HepG2 (cell line): ENCODE results near the gene CACNG1. TPM values are rescaled to one million over a fixed set of nuclear protein-coding genes. Genes with fewer than 3 reads are reported as not detected.

Experiments used
- CAMTA2 ChIP-seq: sonication (generic); formaldehyde crosslinking; IDR thresholded peaks from 2 replicates; pipeline ENCODE4 v1.4.0; 2020; ENCODE audit warnings: mild to moderate bottlenecking, missing genetic modification reagents, borderline replicate concordance
- CSRNP2 ChIP-seq: sonication (generic); formaldehyde crosslinking; conservative IDR thresholded peaks from 2 replicates; pipeline ENCODE4 v1.8.0; 2022; ENCODE audit warnings: low read depth, missing genetic modification reagents
- HNF1A ChIP-seq, 2 experiments: sonication (generic) in 1 of 2; formaldehyde crosslinking in 1 of 2; IDR thresholded peaks; 2 replicates each; pipeline versions ENCODE4 v1.4.0 to v1.6.1; 2016 to 2020; ENCODE audit warnings: borderline replicate concordance in 1 of 2, low read depth in 1 of 2, mild to moderate bottlenecking in 1 of 2, missing genetic modification reagents in 1 of 2
- HNRNPLL ChIP-seq: fragments of 200-400 bp; formaldehyde crosslinking; IDR thresholded peaks from 2 replicates; pipeline ENCODE4 v1.6.1; 2017; ENCODE audit warnings: mild to moderate bottlenecking, low read depth, low read length; ENCODE audit not compliant: poor library complexity, severe bottlenecking
- LBX2 ChIP-seq: sonication (generic); formaldehyde crosslinking; IDR thresholded peaks from 2 replicates; pipeline ENCODE4 v1.5.0; 2020; ENCODE audit warnings: missing genetic modification reagents, mild to moderate bottlenecking, borderline replicate concordance
- NCOA2 ChIP-seq: sonication (generic); formaldehyde crosslinking; IDR thresholded peaks from 2 replicates; pipeline ENCODE4 v1.8.0; 2022; ENCODE audit warnings: inconsistent platforms
- NFYB ChIP-seq: sonication (generic); formaldehyde crosslinking; IDR thresholded peaks from 2 replicates; pipeline ENCODE4 v1.4.0; 2020; ENCODE audit warnings: missing genetic modification reagents
- PHF21A ChIP-seq: sonication (generic); formaldehyde crosslinking; IDR thresholded peaks from 2 replicates; pipeline ENCODE4 v1.5.0; 2020; ENCODE audit warnings: mild to moderate bottlenecking, missing genetic modification reagents
- ZBTB21 ChIP-seq: sonication (generic); formaldehyde crosslinking; IDR thresholded peaks from 2 replicates; pipeline ENCODE4 v1.4.0; 2020; ENCODE audit warnings: missing genetic modification reagents
- ZBTB7B ChIP-seq: sonication (generic); formaldehyde crosslinking; IDR thresholded peaks from 2 replicates; pipeline ENCODE4 v1.4.0; 2020; ENCODE audit warnings: missing genetic modification reagents
- ZNF18 ChIP-seq: sonication (generic); formaldehyde crosslinking; IDR thresholded peaks from 2 replicates; pipeline ENCODE4 v1.8.0; 2022; ENCODE audit warnings: mild to moderate bottlenecking, missing genetic modification reagents; ENCODE audit not compliant: insufficient replicate concordance
- ZNF484 ChIP-seq: sonication (generic); formaldehyde crosslinking; IDR thresholded peaks from 2 replicates; pipeline ENCODE4 v1.5.1; 2020; ENCODE audit warnings: mild to moderate bottlenecking, low read depth, missing genetic modification reagents, borderline replicate concordance
- ZNF550 ChIP-seq: sonication (generic); formaldehyde crosslinking; IDR thresholded peaks from 2 replicates; pipeline ENCODE4 v1.4.0; 2020; ENCODE audit warnings: mild to moderate bottlenecking, missing genetic modification reagents, borderline replicate concordance
- ZNF788 ChIP-seq: sonication (generic); formaldehyde crosslinking; IDR thresholded peaks from 2 replicates; pipeline ENCODE4 v1.5.0; 2020; ENCODE audit warnings: mild to moderate bottlenecking, missing genetic modification reagents, borderline replicate concordance
- ZSCAN22 ChIP-seq: sonication (generic); formaldehyde crosslinking; IDR thresholded peaks from 2 replicates; pipeline ENCODE4 v1.4.0; 2020; ENCODE audit warnings: mild to moderate bottlenecking, missing genetic modification reagents
- polyA plus RNA-seq, 8 experiments: library from polyadenylated mRNA; depleted of rRNA in 3 of 8; stranded (reverse) in 7 of 8; unstranded in 1 of 8; fragments of >200 nt; fragmentation: Illumina TruSeq in 4 of 8; extraction: Trizol in 4 of 8; gene quantifications; 2 replicates each; pipeline versions ENCODE4 v1.2.1 to v1.2.3, GENCODE V29; 2011 to 2016; ENCODE audit warnings: low read depth in 4 of 8, missing spikeins in 1 of 8, mixed read lengths in 1 of 8; ENCODE audit not compliant: insufficient read depth in 1 of 8
- total RNA-seq, 5 experiments: library from RNA; depleted of rRNA; stranded (reverse); fragments of >200 nt; fragmentation: Illumina TruSeq; extraction: Trizol; gene quantifications; 2 replicates each; pipeline ENCODE4 v1.2.3, GENCODE V29; 2016; ENCODE audit warnings: low read depth in 1 of 5
- TF ChIP-seq, protein P1 (sequence below): sonication (generic); formaldehyde crosslinking; IDR thresholded peaks from 2 replicates; pipeline ENCODE4 v1.5.1; 2020; ENCODE audit warnings: mild to moderate bottlenecking, missing genetic modification reagents, moderate library complexity

Gene CACNG1
- total and polyA plus RNA-seq, 2 of the 13 experiments (the other 11 are each of a cell fraction or from before 2014, with no cell fraction given): not detected

DNA sequence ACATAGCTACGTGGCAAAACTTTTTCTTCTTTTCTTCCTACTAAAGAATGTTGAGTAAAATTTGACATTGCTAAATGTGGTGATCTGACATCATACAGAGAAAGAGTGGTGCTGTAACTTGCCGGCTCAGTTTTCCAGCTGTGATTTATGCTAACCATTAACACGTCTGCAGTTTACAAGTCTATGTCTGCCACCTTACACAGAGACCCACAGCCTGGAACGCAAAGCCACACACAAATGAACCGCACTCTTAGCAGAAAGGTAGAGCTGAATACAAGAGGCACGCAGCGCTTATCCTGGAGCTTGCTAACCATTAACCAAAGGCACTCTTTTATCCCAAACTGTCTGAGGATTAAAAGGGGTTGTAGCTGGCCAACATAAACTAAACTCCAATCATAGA, 31.9 kb downstream of the CACNG1 start (continued):
- no peak for TF ChIP-seq HNRNPLL
- TF ChIP-seq CSRNP2: no peak
- TF ChIP-seq ZBTB21 (CRISPR knock-in tag): no peak
- peak; percentile 76; the same call in 1 of the 2 replicates for TF ChIP-seq PHF21A (CRISPR knock-in tag)
- TF ChIP-seq ZSCAN22 (CRISPR knock-in tag): no peak
- TF ChIP-seq HNF1A (IDR thresholded peaks at IDR 0.05; ENCODE audit: low read depth): peak; percentile 92
- TF ChIP-seq HNF1A (CRISPR knock-in tag; IDR thresholded peaks at IDR 0.05; ENCODE audit: borderline replicate concordance): peak; percentile 92
- TF ChIP-seq ZBTB7B (CRISPR knock-in tag): peak; percentile 34; the same call in 1 of the 2 replicates
- peak; percentile 44; the same call in 1 of the 2 replicates for TF ChIP-seq NCOA2 (CRISPR knock-in tag)
- TF ChIP-seq CAMTA2 (CRISPR knock-in tag): no peak
- TF ChIP-seq ZNF484 (CRISPR knock-in tag): no peak
- no peak for TF ChIP-seq NFYB (CRISPR knock-in tag)
- no peak for TF ChIP-seq LBX2
- no peak for TF ChIP-seq ZNF788
- TF ChIP-seq, protein P1, sequence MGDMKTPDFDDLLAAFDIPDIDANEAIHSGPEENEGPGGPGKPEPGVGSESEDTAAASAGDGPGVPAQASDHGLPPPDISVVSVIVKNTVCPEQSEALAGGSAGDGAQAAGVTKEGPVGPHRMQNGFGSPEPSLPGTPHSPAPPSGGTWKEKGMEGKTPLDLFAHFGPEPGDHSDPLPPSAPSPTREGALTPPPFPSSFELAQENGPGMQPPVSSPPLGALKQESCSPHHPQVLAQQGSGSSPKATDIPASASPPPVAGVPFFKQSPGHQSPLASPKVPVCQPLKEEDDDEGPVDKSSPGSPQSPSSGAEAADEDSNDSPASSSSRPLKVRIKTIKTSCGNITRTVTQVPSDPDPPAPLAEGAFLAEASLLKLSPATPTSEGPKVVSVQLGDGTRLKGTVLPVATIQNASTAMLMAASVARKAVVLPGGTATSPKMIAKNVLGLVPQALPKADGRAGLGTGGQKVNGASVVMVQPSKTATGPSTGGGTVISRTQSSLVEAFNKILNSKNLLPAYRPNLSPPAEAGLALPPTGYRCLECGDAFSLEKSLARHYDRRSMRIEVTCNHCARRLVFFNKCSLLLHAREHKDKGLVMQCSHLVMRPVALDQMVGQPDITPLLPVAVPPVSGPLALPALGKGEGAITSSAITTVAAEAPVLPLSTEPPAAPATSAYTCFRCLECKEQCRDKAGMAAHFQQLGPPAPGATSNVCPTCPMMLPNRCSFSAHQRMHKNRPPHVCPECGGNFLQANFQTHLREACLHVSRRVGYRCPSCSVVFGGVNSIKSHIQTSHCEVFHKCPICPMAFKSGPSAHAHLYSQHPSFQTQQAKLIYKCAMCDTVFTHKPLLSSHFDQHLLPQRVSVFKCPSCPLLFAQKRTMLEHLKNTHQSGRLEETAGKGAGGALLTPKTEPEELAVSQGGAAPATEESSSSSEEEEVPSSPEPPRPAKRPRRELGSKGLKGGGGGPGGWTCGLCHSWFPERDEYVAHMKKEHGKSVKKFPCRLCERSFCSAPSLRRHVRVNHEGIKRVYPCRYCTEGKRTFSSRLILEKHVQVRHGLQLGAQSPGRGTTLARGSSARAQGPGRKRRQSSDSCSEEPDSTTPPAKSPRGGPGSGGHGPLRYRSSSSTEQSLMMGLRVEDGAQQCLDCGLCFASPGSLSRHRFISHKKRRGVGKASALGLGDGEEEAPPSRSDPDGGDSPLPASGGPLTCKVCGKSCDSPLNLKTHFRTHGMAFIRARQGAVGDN: no peak
- TF ChIP-seq ZNF550 (CRISPR knock-in tag): no peak
- TF ChIP-seq ZNF18 (CRISPR knock-in tag): no peak
